HCT116 (cell line): ENCODE measurements around the gene KIAA1671.

Source experiments
- CTCF ChIP-seq, 3 experiments: fragments of 200-600 bp in 1 of 3; sonication (generic) in 1 of 3; IDR thresholded peaks in 2 of 3; conservative IDR thresholded peaks in 1 of 3; 2 replicates each; pipeline ENCODE4 v1.5.1; 2012 to 2017; ENCODE audit warnings: low read depth in 2 of 3, low read length in 2 of 3, antibody characterized with exemption in 1 of 3, borderline replicate concordance in 1 of 3, control low read depth in 1 of 3, mild to moderate bottlenecking in 1 of 3, mixed read lengths in 1 of 3, mixed run types in 1 of 3, moderate library complexity in 1 of 3; ENCODE audit not compliant: insufficient read depth in 1 of 3
- EGR1 ChIP-seq: IDR thresholded peaks from 2 replicates; pipeline ENCODE4 v1.6.1; 2012; ENCODE audit warnings: low read depth
- ELF1 ChIP-seq: IDR thresholded peaks from 2 replicates; pipeline ENCODE4 v1.6.1; 2012; ENCODE audit warnings: low read depth, borderline replicate concordance
- POLR2A ChIP-seq: IDR thresholded peaks from 2 replicates; pipeline ENCODE4 v1.7.0; 2011; ENCODE audit warnings: borderline replicate concordance; ENCODE audit not compliant: insufficient read depth, insufficient read length; ENCODE audit errors: extremely low read depth
- RAD21 ChIP-seq: IDR thresholded peaks from 2 replicates; pipeline ENCODE4 v1.6.1; 2012; ENCODE audit warnings: low read depth, mild to moderate bottlenecking
- SP1 ChIP-seq: IDR thresholded peaks from 2 replicates; pipeline ENCODE4 v1.6.1; 2012; ENCODE audit warnings: low read depth
- ZNF274 ChIP-seq: fragments of 200-500 bp; sonication (Bioruptor generic); IDR thresholded peaks from 2 replicates; pipeline ENCODE4 v1.6.1; 2014; ENCODE audit warnings: mild to moderate bottlenecking, low read depth, low read length, inconsistent platforms

GRCh38 chr22:25114369-25115362, 162.2 kb downstream of the KIAA1671 start:
- no peak for TF ChIP-seq CTCF (IDR thresholded peaks at IDR 0.05 in 2 of 3, conservative IDR thresholded peaks at IDR 0.05 in 1 of 3; ENCODE audit: borderline replicate concordance in 1 of 3, insufficient read depth in 1 of 3, low read depth in 2 of 3, low read length in 2 of 3)
- TF ChIP-seq SP1: no peak
- no peak for TF ChIP-seq EGR1
- no peak for TF ChIP-seq ELF1
- TF ChIP-seq ZNF274: no peak
- no peak for TF ChIP-seq RAD21
- TF ChIP-seq POLR2A: no peak
